IPS DF 4.7 (cell line): Measurements from ENCODE around the gene AGBL4.
"Not testable (repeated sequence)": the region's sequence is repeated elsewhere in the genome, so short reads cannot be mapped to it uniquely, and the experiment has no call there.

ENCODE experiments used
- DNase-seq: peaks from one replicate; pipeline ENCODE4 v3.0.0-alpha.2; 2013; ENCODE audit warnings: low spot score; ENCODE audit errors: extremely low read depth

The AGBL4 gene

GRCh38 chr1:49436865-49437264 lies 586.9 kb downstream of the AGBL4 start:
- no peak for DNase-seq

GRCh38 chr1:49435291-49435690 lies 588.5 kb downstream of the AGBL4 start:
- no peak for DNase-seq

GRCh38 chr1:49424782-49425181 lies 599.0 kb downstream of the AGBL4 start:
- DNase-seq: no peak

- DNase-seq: no peak
These were observed 607.0 kb downstream of the AGBL4 start for GRCh38 chr1:49416758-49417157.

GRCh38 chr1:49408346-49408745 lies 615.4 kb downstream of the AGBL4 start:
- no peak for DNase-seq

- no peak for DNase-seq
These were observed 626.7 kb downstream of the AGBL4 start for GRCh38 chr1:49397086-49397485.

GRCh38 chr1:49394200-49394599 lies 629.6 kb downstream of the AGBL4 start:
- no peak for DNase-seq

GRCh38 chr1:49389699-49390098 lies 634.1 kb downstream of the AGBL4 start:
- no peak for DNase-seq

- DNase-seq: peak; percentile 16
These were observed 659.1 kb downstream of the AGBL4 start for GRCh38 chr1:49364676-49365075.

- no peak for DNase-seq
These were observed 660.1 kb downstream of the AGBL4 start for GRCh38 chr1:49363628-49364027.

- DNase-seq: no peak
These were observed 665.7 kb downstream of the AGBL4 start for GRCh38 chr1:49358036-49358435.

- peak; percentile 11 for DNase-seq
These were observed 667.2 kb downstream of the AGBL4 start for GRCh38 chr1:49356594-49356993.

- no peak for DNase-seq
These were observed 672.0 kb downstream of the AGBL4 start for GRCh38 chr1:49351768-49352167.

GRCh38 chr1:49346767-49347349 lies 676.9 kb downstream of the AGBL4 start:
- DNase-seq: no peak

GRCh38 chr1:49340576-49340975 lies 683.2 kb downstream of the AGBL4 start:
- no peak for DNase-seq

- no peak for DNase-seq
These were observed 684.7 kb downstream of the AGBL4 start for GRCh38 chr1:49339043-49339442.

GRCh38 chr1:49337251-49337650 lies 686.5 kb downstream of the AGBL4 start:
- DNase-seq: no peak

GRCh38 chr1:49333906-49334305 lies 689.8 kb downstream of the AGBL4 start:
- no peak for DNase-seq

GRCh38 chr1:49331066-49331852 lies 692.5 kb downstream of the AGBL4 start:
- DNase-seq: no peak

- no peak for DNase-seq
These were observed 699.7 kb downstream of the AGBL4 start for GRCh38 chr1:49323925-49324540.

- not testable (repeated sequence) for DNase-seq
These were observed 703.3 kb downstream of the AGBL4 start for GRCh38 chr1:49320493-49320892.

GRCh38 chr1:49319426-49319963 lies 704.3 kb downstream of the AGBL4 start:
- DNase-seq: no peak
